SU-DHL-6 (cell line): Measurements from ENCODE around the gene PRIMPOL.

Experiments
- EZH2phosphoT487 ChIP-seq: fragments of 200-600 bp; sonication (generic), shearing (Covaris generic); conservative IDR thresholded peaks from 2 replicates; pipeline ENCODE4 v1.6.1; 2018; ENCODE audit warnings: mild to moderate bottlenecking, antibody characterized with exemption, low read length, moderate library complexity, mixed read lengths
- TF ChIP-seq, protein P1 (sequence below): fragments of 200-600 bp; sonication (generic); IDR thresholded peaks from one replicate; pipeline ENCODE4 v1.5.1; 2017; ENCODE audit warnings: antibody characterized with exemption, mild to moderate bottlenecking, low read length, moderate library complexity; ENCODE audit not compliant: insufficient read depth, poor library complexity, severe bottlenecking

DNA sequence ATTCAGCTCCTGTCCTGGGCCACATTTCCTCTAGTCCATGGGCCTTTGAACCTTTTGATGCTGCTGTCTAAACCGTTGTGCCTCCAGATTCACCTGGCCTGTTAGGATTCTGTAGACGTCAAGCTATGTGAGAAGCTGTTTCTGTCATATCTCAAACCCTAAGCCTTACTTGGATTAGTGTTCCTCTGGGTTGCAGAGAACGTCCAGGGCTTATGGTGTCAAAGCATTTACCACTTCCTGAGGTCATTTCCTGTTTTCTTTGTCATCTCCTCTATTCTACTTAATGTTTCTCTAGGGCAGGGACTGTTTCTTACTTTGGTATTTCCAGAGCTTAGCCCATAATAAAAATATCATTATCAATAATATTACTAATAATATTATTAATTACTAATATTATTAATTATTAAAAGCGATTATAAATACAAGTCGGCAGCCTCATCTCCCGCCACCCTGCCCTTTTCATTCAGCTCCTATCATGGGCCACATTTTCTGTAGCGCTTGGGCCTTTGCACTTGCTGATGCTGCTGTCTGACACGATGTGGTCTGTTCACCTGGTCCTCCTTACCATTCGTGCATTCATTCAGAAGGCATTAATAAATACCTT is 19.1 kb downstream of the PRIMPOL start:
- TF ChIP-seq, protein P1, sequence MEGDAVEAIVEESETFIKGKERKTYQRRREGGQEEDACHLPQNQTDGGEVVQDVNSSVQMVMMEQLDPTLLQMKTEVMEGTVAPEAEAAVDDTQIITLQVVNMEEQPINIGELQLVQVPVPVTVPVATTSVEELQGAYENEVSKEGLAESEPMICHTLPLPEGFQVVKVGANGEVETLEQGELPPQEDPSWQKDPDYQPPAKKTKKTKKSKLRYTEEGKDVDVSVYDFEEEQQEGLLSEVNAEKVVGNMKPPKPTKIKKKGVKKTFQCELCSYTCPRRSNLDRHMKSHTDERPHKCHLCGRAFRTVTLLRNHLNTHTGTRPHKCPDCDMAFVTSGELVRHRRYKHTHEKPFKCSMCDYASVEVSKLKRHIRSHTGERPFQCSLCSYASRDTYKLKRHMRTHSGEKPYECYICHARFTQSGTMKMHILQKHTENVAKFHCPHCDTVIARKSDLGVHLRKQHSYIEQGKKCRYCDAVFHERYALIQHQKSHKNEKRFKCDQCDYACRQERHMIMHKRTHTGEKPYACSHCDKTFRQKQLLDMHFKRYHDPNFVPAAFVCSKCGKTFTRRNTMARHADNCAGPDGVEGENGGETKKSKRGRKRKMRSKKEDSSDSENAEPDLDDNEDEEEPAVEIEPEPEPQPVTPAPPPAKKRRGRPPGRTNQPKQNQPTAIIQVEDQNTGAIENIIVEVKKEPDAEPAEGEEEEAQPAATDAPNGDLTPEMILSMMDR: no peak
- no peak for TF ChIP-seq EZH2phosphoT487
